Neuronal stem cell (in vitro differentiated cells): ENCODE measurements around the gene CDPF1. TPM values are rescaled to one million over a fixed set of nuclear protein-coding genes. Genes with fewer than 3 reads are reported as not detected.
A peak's percentile ranks its signal among the peaks of the same experiment; 100 is the strongest.

Experiments used
- DNase-seq: peaks from one replicate; pipeline ENCODE4 v3.0.0-alpha.2; 2013; ENCODE audit warnings: low spot score
- H2AFZ ChIP-seq: one replicate; pipeline ENCODE4 v1.6.1; 2013; ENCODE audit warnings: mild to moderate bottlenecking, low read length, inconsistent platforms
- H2AK5ac ChIP-seq: 2 replicates; pipeline ENCODE4 v1.6.1; 2013; ENCODE audit warnings: low read depth, mild to moderate bottlenecking, inconsistent platforms, low read length, moderate library complexity, mixed read lengths
- H2BK120ac ChIP-seq: 2 replicates; pipeline ENCODE4 v1.6.1; 2013; ENCODE audit warnings: low read depth, mild to moderate bottlenecking, inconsistent platforms, low read length, moderate library complexity, mixed read lengths
- H2BK12ac ChIP-seq: one replicate; pipeline ENCODE4 v1.6.1; 2013; ENCODE audit warnings: low read length, inconsistent platforms
- H2BK15ac ChIP-seq: 2 replicates; pipeline ENCODE4 v1.6.1; 2013; ENCODE audit warnings: mild to moderate bottlenecking, low read length, inconsistent platforms, mixed read lengths
- H2BK5ac ChIP-seq: one replicate; pipeline ENCODE4 v1.6.1; 2013; ENCODE audit warnings: inconsistent platforms, mild to moderate bottlenecking, low read length, moderate library complexity
- H3K14ac ChIP-seq: one replicate; pipeline ENCODE4 v1.6.1; 2013; ENCODE audit warnings: low read length, inconsistent platforms
- H3K18ac ChIP-seq: 2 replicates; pipeline ENCODE4 v1.6.1; 2013; ENCODE audit warnings: low read length, inconsistent platforms
- H3K23ac ChIP-seq: 2 replicates; pipeline ENCODE4 v1.6.1; 2013; ENCODE audit warnings: low read depth, mild to moderate bottlenecking, mixed read lengths, low read length, inconsistent platforms; ENCODE audit not compliant: poor library complexity
- H3K27ac ChIP-seq: replicated peaks from 3 replicates; pipeline ENCODE4 v1.5.1; 2013; ENCODE audit warnings: low read length, inconsistent platforms
- H3K27me3 ChIP-seq, 3 experiments: 2 replicates each; pipeline ENCODE4 v1.6.1; 2013; ENCODE audit warnings: low read length in 3 of 3, mild to moderate bottlenecking in 2 of 3, inconsistent platforms in 1 of 3, low read depth in 1 of 3, mixed read lengths in 1 of 3, moderate library complexity in 1 of 3; ENCODE audit not compliant: control insufficient read depth in 3 of 3, insufficient read depth in 3 of 3
- H3K36me3 ChIP-seq, 2 donors: replicated peaks in 1 of 2; 2 replicates each; pipeline ENCODE4 v1.6.1; 2013; ENCODE audit warnings: low read length in 2 of 2; ENCODE audit not compliant: control insufficient read depth in 2 of 2, insufficient read depth in 2 of 2
- H3K4ac ChIP-seq: 2 replicates; pipeline ENCODE4 v1.6.1; 2013; ENCODE audit warnings: inconsistent platforms, mild to moderate bottlenecking, low read length, moderate library complexity
- H3K4me1 ChIP-seq, 2 donors: 1 replicate in 1 of 2; 2 replicates in 1 of 2; pipeline ENCODE4 v1.6.1; 2013; ENCODE audit warnings: low read length in 2 of 2, low read depth in 1 of 2; ENCODE audit not compliant: control insufficient read depth in 2 of 2, insufficient read depth in 1 of 2
- H3K4me2 ChIP-seq: one replicate; pipeline ENCODE4 v1.6.1; 2013; ENCODE audit warnings: mild to moderate bottlenecking, low read length, inconsistent platforms; ENCODE audit not compliant: insufficient read depth, poor library complexity, severe bottlenecking
- H3K4me3 ChIP-seq, 2 donors: 2 replicates each; pipeline ENCODE4 v1.5.1; 2013; ENCODE audit warnings: low read length in 2 of 2, mild to moderate bottlenecking in 2 of 2, inconsistent platforms in 1 of 2, moderate library complexity in 1 of 2
- H3K79me1 ChIP-seq: one replicate; pipeline ENCODE4 v1.6.1; 2013; ENCODE audit warnings: low read depth, mild to moderate bottlenecking, inconsistent platforms, low read length, moderate library complexity
- H3K9ac ChIP-seq: one replicate; pipeline ENCODE4 v1.6.1; 2013; ENCODE audit warnings: mild to moderate bottlenecking, low read depth, low read length, inconsistent platforms; ENCODE audit not compliant: poor library complexity
- H3K9me3 ChIP-seq, 2 donors: replicated peaks in 1 of 2; 2 replicates each; pipeline versions ENCODE3 to v1.6.1; 2013; ENCODE audit warnings: low read length in 2 of 2, mild to moderate bottlenecking in 2 of 2, inconsistent platforms in 1 of 2, low read depth in 1 of 2, mixed read lengths in 1 of 2, moderate library complexity in 1 of 2; ENCODE audit not compliant: control insufficient read depth in 2 of 2, insufficient read depth in 1 of 2
- H4K8ac ChIP-seq: one replicate; pipeline ENCODE4 v1.6.1; 2013; ENCODE audit warnings: low read depth, mild to moderate bottlenecking, inconsistent platforms, low read length, moderate library complexity
- H4K91ac ChIP-seq: one replicate; pipeline ENCODE4 v1.6.1; 2013; ENCODE audit warnings: low read length, low read depth, mild to moderate bottlenecking, inconsistent platforms; ENCODE audit not compliant: poor library complexity
- WGBS, 2 donors: extraction: QIAGEN DNeasy Blood & Tissue Kit; methylation state at CpG; one replicate each; pipeline ENCODE4 v1.1.7; 2013; ENCODE audit warnings: missing lambda C conversion rate in 2 of 2, mixed read lengths in 1 of 2; ENCODE audit not compliant: insufficient read length in 2 of 2, insufficient replicate concordance in 1 of 2; ENCODE audit errors: extremely low coverage in 2 of 2; 5-methylcytosine and 5-hydroxymethylcytosine counted together
- polyA plus RNA-seq, 2 experiments: library from polyadenylated mRNA; stranded (reverse); fragments of 200-250 nt; gene quantifications; one replicate each; pipeline ENCODE4 v1.2.3, GENCODE V29; 2013

Gene CDPF1, protein sequence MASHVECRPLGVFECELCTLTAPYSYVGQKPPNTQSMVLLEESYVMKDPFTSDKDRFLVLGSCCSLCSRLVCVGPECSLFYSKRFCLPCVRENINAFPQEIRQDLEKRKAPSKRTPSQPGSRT
- polyA plus RNA-seq (2013, experiment 1 of 2), result 14.0 TPM
- polyA plus RNA-seq (2013, experiment 2 of 2), result 13.2 TPM

DNA sequence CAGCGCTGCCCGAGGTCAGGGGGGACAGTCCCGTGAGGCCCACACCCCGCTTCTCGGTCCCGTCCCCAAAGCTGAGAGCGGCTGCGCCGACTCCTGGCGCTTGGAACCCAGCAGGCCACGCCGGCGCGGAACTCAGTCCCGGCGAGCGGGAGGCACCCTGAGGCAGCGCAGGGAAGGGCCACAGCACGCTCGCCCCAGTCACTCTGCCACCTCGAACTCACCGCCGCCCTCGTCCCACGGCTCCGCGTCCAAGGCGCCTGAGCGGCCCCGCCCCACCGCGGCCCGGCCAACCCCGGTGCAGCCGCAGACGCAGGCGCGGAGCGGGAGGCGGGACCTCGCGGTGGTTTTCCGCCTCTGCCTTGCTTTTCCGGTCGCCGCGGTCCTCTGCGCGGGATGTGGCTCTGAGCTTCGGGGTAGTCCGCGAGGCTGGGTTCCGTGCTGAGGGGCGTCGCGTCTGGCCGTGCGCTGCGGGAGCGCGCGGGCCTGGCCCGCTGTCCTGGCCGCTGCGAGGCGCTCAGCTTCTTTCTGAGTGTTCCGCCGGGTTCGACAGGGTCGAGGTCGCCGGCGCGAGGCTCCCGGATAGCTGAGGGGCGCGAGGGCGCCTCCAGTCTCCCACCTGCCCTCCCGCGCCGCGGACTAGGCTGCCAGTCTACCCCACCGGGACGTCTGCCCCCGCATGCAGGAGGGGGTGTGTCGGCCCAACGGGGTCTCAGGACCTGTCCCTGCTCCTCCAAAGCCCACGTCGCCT lies at the start of gene CDPF1:
TSS of gene CDPF1 (minus strand) at position 259 of the 748 bp plus-strand sequence. CDS start 2,009 bp downstream, outside the sequence.
- Histone ChIP-seq H2AK5ac (peak within 1 kb of the TSS; percentile 94), H3K9ac (peak within 1 kb of the TSS; percentile 95), H2BK120ac (no peak within 1 kb of the TSS), H2AFZ (peak within 1 kb of the TSS; percentile 99), H2BK12ac (peak within 1 kb of the TSS; percentile 61), H3K23ac (peak within 1 kb of the TSS; percentile 97), H4K91ac (peak within 1 kb of the TSS; percentile 62), H3K14ac (peak within 1 kb of the TSS; percentile 97), H3K4ac (peak within 1 kb of the TSS; percentile 97), H3K18ac (peak within 1 kb of the TSS; percentile 98), H3K9me3 (peaks cover 6 to 15% of the 10 kb centered on the region in 2 donors), H3K4me1 (peaks cover 0 to 6% of the 10 kb centered on the region in 2 donors), H2BK15ac (peak within 1 kb of the TSS; percentile 40), H3K4me2 (peak within 1 kb of the TSS; percentile 92), H4K8ac (peak within 1 kb of the TSS; percentile 75), H2BK5ac (peak within 1 kb of the TSS; percentile 63), H3K4me3 (peak within 1 kb of the TSS; percentile 97 to 99), H3K27ac (peak within 1 kb of the TSS; percentile 31), H3K79me1 (peaks cover 8% of the 10 kb centered on the region), H3K36me3 (peaks cover 0 to 5% of the 10 kb centered on the region in 2 donors), H3K27me3 (peaks cover 0 to 2% (median 0%) of the 10 kb centered on the region in 3 experiments)
- DNase-seq, result peak; percentile 75
- no CpG with 5 or more reads among the region's 89 CpGs for WGBS, 2 donors

DNA sequence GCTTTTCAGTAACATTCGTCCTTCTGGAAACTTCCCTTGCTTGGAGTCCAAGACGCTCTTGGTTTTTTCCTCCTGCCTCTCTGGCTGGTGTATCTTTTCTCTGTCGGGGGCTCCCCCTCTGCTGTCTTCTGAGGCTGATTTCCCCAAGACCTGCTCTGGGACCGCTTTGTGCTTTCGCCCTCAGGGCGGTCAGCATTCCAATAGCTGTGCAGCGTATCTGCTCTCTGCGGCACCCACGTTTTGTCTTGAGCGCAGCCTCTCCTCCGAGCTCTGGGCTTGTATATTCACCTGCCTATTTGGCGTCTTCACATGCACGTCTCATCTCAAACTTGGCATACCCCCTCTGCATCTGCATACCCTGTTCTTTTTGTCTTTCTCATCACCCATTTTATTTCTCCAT lies 49.0 kb upstream of the CDPF1 start:
- no peak overlapping the region for H2AK5ac ChIP-seq
- H3K4me2 ChIP-seq, result no peak overlapping the region
- peaks cover 7 to 15% of the 10 kb centered on the region in 2 donors for H3K4me1 ChIP-seq
- no peak overlapping the region for H2BK120ac ChIP-seq
- no peaks in the 10 kb centered on the region for H3K9me3 ChIP-seq
- no peak overlapping the region for H2BK15ac ChIP-seq
- H2AFZ ChIP-seq, result no peak overlapping the region
- no peaks in the 10 kb centered on the region for H3K27me3 ChIP-seq
- peaks cover 25 to 60% of the 10 kb centered on the region in 2 donors for H3K36me3 ChIP-seq
- H4K91ac ChIP-seq, result no peak overlapping the region
- no peak overlapping the region for H2BK5ac ChIP-seq
- H3K14ac ChIP-seq, result no peak overlapping the region
- no peak overlapping the region for H3K4ac ChIP-seq
- no CpG with 5 or more reads among the region's 13 CpGs for WGBS, 2 donors
- H2BK12ac ChIP-seq, result no peak overlapping the region
- no peak overlapping the region for H3K27ac ChIP-seq
- peak overlapping the region in 1 of 2 donors; percentile 25 for H3K4me3 ChIP-seq
- no peak overlapping the region for H3K9ac ChIP-seq
- DNase-seq, result no peak
- H4K8ac ChIP-seq, result no peak overlapping the region
- H3K18ac ChIP-seq, result no peak overlapping the region
- H3K23ac ChIP-seq, result no peak overlapping the region
- peaks cover 5% of the 10 kb centered on the region for H3K79me1 ChIP-seq

DNA sequence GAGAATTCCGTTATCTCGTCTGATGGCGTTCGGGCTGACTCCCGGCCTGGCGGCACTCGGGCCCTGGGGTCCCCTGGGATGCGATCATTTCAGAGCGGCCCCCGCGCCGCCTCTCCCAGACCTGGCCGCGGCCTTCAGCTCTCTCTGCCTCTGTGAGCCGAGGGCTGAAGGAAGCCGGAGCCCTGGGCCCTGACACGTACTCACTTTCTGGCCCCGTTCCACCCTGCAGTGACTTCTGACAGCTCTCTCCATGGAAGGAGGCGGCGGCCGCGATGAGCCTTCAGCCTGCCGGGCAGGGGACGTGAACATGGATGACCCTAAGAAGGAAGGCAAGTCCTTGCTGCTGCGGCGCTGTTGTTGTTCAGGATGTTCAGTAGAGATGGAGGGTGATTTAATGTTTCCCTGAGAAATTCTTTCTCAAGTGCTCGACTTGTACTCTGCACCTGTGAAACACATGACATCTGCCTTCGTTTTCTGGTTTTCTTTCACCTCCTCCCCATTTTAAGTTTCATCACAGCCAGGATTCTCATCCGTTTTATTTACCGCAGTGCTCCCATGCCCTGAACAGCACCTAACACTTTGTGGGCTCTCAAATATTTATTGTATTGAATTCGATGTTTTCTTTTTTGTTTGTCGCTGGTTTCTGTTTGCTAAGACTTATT lies 47.2 kb upstream of the CDPF1 start:
- no peak for DNase-seq
- H3K14ac ChIP-seq, result no peak overlapping the region
- H2BK15ac ChIP-seq, result no peak overlapping the region
- peaks cover 22 to 52% of the 10 kb centered on the region in 2 donors for H3K36me3 ChIP-seq
- H3K4me3 ChIP-seq, result peak overlapping the region; percentile 84 to 90
- H2BK12ac ChIP-seq, result no peak overlapping the region
- H2AFZ ChIP-seq, result peak overlapping the region; percentile 92
- H3K4me1 ChIP-seq, result peaks cover 10 to 15% of the 10 kb centered on the region in 2 donors
- no peaks in the 10 kb centered on the region for H3K27me3 ChIP-seq
- peak overlapping the region; percentile 67 for H3K4me2 ChIP-seq
- no peaks in the 10 kb centered on the region for H3K79me1 ChIP-seq
- H4K8ac ChIP-seq, result no peak overlapping the region
- no peak overlapping the region for H2BK5ac ChIP-seq
- H4K91ac ChIP-seq, result no peak overlapping the region
- peak overlapping the region; percentile 62 for H3K27ac ChIP-seq
- H3K9ac ChIP-seq, result peak overlapping the region; percentile 82
- WGBS, 2 donors, result no CpG with 5 or more reads among the region's 32 CpGs
- no peaks in the 10 kb centered on the region for H3K9me3 ChIP-seq
- H2AK5ac ChIP-seq, result no peak overlapping the region
- peak overlapping the region; percentile 90 for H3K18ac ChIP-seq
- H2BK120ac ChIP-seq, result no peak overlapping the region
- H3K23ac ChIP-seq, result no peak overlapping the region
- H3K4ac ChIP-seq, result no peak overlapping the region
